Dedifferentiated amniotic fluid mesenchymal stem cell (primary cell): ENCODE results near the gene NFIC.
A peak's percentile ranks its signal among the peaks of the same experiment; 100 is the strongest.
"Not testable (repeated sequence)": the region's sequence is repeated elsewhere in the genome, so short reads cannot be mapped to it uniquely, and the experiment has no call there.

Source experiments
- DNase-seq: peaks from one replicate; pipeline ENCODE4 v3.0.0-alpha.2; 2016; ENCODE audit errors: extremely low spot score

NFIC gene

DNA sequence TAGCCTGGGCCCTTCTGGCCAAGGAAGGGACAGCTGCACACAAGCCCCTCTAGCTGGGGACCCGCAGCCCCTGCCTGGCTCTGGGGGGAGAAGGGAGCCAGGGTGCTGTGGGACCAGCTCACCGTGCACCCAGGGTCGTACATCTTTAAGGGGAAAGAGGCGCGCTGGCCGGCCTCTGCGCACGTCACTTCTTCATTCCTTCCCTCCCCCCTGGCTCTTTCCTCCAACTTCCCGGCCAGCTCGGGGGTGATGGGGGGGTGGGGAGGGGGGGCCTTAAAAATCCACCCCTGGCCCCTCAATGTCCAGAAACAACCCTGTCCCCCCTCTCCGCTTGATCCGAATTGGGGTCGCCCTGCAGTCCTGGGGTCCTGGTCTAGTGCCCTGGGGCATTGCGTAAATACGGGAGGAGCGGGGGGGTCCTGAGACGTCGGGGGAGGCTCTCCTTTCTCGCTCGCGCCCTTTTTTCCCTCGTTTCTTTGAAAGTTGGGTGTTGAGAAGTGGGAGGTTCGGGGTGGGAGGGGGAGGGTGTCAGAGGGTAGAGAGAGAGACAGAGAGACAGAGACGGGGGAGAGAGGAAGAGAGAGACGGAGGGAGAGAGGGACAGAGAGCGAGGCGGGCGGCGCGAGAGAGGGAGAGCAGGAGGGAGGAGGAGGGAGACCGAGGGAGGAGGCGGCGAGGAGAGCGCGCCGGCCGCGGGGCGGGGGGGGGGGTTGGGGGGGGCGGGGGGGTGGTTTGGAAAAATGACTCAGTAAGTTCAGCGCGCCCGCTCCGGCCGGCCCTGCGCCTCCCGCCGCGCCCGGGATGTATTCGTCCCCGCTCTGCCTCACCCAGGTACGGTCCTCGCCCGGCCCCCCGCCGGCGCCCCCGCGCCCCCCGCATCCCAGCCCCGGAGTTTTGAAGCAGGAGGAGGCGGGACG lies at the start of gene NFIC:
TSS of gene NFIC (plus strand) at position 748 of the 917 bp plus-strand sequence. CDS start at position 802, 54 bp downstream.
- DNase-seq = peak; percentile 64

DNA sequence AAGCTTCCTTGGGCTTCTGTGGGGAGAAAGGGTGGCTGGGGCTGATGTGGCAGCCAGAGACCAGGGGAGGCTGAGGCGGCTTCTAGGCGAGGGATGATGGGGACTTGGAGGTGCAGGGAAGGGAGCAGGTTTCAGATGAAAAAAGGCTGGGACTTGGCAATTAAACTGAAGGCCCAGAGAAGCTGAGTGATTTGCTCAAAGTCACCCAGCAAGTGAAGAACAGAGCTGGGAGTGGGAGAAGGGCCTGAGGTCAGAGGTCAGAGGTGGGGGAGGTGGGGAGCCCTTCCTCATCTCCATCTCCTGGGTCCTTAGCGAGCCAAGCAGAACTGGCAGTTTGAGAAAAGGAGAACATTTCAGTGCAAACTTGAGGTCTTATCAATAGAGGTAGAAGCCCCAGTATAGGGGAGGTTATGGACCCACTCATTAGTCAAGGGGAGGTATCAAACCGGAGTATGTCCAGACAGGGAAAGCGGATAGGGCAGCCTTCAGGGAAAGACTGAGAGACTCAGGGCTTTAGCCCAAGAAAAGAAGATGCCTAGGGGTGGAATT lies 49.6 kb upstream of the NFIC start:
- no peak for DNase-seq

DNA sequence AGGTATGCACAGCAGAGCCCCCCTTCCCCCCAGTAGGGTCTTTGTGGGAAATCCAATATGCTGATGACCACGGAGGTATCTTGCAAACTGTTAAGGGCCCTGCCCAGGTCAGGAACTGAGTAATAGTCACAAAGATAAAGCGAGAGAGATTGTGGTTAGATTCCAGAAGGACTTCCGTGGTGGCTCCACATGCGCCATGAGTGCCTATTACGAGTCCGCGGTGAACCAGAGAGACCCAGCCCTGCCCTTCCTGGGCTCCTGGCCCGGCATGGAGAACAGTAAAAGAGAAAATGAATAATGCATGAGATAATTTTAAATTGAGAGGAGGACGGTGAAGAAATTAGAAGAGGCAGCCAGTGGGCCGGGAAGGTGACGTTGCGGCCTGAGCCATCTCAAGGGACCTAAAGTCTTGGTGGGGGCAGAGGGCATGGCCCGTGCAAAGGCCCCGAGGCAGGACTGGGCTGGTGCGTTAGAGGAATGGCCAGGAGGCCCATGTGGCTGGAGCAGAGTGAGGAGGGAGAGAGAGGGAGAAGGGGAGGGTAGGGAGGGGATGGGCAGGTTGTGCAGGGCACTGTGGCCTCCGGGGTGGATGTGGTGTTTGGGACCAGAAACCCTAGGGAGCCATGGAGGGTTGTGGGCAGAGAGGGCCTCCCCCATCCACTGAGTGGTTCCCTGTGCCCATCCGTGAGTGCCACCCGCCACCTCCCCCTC lies 46.6 kb upstream of the NFIC start:
- no peak for DNase-seq

DNA sequence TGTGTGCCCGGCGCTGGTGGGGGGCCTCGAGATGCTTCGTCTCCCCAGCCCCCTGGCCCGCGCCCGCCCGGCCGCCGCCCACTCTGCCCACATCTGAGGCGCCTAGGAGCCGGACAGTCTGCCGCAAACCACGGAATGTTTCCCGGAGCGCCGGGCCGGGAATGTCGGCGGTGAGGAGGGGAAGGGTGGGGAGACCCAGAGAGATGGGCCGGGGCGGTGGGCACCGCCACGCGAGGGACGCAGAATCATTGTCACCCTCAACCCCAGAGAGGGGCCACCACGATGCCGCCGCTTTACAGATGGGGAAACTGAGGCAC lies 46.1 kb upstream of the NFIC start:
- no peak for DNase-seq

DNA sequence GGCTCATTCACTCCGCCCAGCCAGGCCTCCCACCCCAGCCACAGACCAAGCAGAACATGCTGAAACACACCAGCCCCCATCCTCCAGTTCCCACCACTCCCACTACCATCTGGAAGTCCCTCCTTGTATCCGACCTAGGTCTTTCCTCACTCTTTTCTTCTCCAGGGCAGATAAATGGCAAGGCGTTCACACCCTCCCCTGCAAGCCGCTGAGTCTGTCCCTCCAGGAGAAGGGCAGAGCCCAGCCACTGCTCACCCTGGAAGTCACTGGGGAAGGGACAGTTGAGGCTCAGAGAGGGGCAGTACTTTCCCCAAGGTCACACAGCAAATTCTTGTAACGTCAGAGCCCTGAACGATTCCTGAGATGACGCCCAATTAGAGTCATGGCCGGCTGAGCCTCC lies 45.5 kb upstream of the NFIC start:
- no peak for DNase-seq

DNA sequence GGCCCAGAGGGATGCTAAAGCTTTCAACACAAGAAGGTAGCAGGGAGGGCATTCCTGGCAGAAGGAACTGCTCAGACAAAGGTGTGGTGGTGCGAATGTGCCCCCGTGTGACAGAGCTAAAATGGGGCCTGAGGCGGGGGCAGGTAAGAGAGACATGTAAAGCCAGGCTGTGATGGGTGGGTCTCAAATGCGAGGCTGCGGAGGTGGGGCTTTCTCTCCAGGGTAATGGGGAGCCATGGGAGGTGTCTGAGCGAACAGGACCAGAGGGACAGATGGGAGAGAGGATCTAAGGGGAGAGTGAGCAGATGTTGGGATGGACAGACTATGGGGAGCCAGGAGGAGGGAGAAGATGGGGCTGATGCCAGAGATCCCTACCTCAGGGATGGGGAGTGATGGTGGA lies 44.7 kb upstream of the NFIC start:
- no peak for DNase-seq

DNA sequence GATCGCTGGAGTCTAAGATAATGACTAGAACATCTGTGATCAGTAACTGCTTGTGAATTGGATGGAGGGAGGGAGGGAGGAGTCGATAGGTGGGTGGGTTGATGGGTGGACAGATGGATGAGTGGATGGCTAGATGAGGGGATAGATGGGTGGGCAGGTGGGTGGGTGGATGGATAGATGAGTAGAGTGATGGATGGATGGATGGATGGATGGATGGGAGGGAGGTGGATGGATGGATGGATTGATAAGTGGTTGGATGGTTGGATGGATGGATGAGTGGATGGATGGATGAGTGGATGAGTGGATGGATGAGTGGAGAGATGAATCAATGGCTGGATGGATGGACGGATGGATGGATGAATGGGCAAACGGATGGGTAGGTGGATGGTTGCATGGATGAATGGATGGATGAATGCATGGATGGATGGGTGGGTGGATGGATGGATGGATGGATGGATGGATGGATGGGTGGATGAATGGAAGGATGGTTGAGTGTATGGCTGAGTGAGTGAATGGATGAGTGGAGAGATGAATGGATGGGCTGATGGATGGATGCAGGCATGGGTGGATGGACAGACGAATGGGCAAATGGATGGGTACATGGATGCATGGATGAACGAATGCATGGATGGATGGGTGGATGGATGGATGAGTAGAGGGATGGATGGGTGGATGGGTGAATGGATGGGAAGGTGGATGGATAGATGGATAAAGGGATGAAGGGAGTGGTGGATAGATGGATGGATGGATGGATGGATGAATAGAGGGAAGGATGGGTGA lies 44.0 kb upstream of the NFIC start:
- DNase-seq = no peak

DNA sequence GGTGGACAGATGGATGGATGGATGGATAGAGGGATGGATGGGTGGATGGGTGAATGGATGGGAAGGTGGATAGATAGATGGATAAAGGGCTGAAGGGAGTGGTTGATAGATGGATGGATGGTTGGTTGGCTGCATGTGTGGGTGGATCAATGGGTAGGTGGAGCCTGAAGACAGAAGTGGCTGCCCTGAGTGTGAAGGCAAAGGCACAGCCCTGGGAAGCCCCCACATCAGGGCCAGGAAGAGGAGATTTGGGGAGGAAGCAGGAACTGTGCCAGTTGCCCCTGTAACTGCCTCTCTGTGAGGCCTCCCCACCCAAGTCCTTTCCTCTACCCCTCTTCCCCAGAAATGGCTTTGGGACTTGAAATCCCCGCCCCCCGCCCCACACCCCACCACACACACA lies 43.4 kb upstream of the NFIC start:
- DNase-seq = no peak

DNA sequence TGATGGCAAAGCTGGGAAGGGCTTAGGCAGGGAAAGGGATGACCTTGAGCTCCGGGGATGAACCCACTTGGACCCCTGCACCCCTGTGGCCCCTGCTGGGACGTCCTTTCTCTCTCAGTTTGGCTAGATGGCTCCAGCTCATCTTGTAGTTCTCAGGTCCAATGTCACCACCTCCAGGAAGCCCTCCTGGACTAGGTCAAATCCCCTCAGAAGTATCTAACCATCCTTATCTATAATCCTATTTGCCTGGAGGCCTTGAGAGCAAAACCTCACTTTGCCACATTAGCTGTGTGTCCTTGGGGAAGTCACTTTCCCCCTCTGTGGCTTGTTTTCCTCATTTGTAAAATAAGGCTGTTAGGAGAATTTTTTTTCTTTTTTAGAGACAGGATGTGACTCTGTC lies 42.7 kb upstream of the NFIC start:
- DNase-seq = no peak

DNA sequence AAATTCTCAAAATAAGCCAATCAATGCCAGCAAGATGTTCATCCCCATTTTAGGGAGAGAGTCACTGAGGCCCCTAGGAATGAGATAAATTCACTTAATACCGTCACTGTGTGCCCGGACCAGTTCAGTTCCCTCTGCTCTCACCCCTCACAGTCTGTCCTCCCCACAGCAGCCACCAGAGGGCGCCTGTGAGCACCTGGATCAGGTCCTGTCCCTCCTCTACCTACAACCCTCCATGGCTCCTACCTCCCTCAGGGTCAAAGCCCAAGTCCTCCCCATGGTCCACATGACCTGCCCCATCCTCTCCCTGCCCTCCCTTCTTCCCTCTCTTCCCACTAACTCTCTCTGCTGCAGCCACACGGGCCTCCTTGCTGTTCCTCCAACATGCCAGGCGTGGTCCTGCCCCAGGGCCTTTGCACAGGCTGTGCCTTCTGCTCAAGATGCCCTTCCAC lies 42.0 kb upstream of the NFIC start:
- DNase-seq = no peak

DNA sequence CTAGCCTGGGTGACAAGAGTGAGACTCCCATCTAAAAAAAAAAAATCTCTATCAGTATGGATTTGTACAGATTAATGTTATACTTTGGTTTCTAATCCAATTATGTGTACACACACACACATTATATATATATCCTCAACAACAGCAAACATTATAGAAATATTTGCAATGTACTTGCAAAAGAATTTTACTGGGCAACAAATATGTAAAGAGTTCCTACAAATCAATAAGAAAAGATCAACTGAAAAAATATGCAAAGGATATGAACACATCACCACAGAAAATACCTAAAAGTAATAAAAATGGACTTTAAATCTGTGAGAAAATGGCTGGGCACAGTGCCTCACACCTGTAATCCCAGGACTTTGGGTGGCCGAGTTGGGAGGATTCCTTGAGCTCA lies 40.9 kb upstream of the NFIC start:
- DNase-seq = no peak

DNA sequence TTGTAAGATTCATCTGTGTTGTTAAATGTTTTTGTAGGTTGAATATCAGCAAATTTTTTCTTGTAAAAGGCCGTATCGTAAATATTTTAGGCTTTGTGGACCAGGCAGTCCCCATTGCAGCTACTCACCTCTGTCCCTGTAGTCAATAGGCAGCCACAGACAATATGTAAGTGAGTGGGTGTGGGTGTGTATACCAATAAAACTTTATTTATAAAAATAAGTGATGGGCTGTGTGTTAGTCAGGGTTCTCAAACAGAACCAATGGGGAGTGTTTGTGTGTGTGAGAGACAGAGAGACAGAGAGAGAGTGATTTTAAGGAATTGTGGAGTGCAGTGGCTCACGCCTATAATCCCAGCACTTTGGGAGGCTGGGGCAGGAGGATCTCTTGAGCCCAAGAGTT lies 37.6 kb upstream of the NFIC start:
- no peak for DNase-seq

DNA sequence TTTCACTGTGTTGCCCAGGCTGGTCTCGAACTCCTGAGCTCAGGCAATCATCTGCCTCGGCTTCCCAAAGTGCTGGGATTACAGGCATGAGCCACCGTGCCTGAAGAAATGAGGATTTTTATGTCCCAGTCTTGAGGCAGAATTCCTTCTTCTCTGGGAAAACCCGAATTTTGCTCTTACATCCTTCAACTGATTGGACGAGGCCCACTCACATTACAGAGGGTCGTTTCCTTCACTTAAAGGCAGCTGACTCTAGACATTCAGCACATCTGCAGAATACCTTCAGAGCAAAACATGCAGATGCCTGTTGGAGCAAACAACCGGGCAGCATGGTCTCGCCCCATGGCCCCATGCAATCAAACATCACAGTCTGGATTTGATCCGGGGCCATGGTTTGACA lies 36.3 kb upstream of the NFIC start:
- no peak for DNase-seq

DNA sequence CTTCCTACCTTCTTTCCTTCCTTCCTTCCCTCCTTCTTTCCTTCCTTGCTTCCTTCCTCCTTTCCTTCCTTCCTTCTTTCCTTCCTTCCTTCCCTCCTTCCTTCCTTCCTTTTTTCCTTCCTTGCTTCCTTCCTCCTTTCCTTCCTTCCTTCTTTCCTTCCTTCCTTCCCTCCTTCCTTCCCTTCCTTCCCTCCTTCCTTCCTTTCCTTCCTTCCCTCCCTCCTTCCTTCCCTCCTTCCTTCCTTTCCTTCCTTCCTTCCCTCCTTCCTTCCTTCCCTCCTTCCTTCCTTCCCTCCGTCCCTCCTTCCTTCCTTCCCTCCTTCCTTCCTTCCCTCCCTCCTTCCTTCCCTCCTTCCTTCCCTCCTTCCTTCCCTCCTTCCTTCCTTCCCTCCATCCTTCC lies 34.2 kb upstream of the NFIC start:
- not testable (repeated sequence) for DNase-seq

DNA sequence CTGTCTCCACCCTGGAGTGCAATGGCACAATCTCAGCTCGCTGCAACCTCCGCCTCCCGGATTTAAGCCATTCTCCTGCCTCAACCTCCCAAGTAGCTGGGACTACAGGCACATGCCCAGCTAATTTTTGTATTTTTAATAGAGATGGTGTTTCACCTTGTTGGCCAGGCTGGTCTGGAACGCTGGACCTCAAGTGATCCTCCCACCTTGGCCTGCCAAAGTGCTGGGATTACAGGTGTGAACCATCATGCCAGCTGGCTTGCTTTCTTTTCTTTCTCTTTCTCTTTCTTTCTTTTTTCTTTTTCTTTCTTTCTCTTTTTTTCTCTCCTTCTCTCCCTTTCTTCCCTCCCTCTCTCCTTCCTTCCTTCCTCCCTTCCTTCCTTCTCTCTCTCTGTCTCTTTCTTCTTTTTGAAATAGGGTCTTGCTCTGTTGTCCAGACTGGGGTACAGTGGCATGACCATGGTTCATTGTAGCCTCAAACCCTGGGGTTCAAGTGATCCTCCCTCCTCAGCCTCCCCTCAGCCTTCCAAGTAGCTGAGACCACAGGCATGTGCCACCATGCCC lies 33.3 kb upstream of the NFIC start:
- DNase-seq = no peak

DNA sequence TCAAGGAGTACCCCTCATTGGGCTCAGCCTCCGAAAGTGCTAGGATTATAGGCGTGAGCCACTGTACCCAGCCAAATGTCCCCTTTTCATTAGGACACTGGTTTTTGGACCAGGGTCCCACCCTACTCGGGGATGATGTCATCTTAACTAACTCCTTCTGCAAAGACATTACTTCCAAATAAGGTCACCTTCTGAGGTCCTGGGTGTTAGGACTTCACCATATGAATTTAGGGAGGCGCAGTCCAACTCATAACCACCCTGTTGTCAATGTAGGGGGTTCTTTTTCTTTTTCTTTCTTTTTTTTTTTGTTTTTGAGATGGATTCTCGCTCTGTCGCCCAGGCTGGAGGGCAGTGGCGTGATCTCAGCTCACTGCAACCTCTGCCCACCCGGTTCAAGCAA lies 32.7 kb upstream of the NFIC start:
- no peak for DNase-seq

DNA sequence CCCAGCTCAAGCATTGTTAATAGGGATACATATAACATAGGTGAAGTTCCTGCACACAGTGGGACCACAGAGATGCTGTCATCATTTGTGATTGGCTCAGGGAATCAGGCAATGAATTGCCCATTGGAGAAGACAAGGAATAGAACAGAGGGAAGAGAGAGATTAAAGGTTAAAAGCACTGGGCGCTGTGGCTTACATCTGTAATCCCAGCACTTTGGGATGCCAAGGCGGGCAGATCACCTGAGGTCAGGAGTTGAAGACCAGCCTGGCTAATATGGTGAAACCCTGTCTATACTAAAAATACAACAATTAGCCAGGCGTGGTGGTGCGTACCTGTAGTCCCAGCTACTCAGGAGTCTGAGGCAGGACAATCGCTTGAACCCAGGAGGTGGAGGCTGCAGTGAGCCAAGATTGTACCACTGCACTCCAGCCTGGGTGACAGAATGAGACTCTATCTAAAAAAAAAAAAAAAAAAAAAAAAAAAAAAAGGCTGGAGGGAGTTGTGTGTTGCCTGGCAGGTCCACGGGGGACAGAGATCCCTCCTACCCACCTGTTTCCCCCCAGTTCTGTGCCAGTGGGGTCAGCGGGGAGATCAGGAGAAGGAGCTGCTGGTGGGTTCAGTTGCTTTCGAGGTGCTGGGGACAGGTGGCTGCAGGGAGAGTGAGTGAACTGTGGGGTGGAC lies 31.5 kb upstream of the NFIC start:
- not testable (repeated sequence) for DNase-seq

DNA sequence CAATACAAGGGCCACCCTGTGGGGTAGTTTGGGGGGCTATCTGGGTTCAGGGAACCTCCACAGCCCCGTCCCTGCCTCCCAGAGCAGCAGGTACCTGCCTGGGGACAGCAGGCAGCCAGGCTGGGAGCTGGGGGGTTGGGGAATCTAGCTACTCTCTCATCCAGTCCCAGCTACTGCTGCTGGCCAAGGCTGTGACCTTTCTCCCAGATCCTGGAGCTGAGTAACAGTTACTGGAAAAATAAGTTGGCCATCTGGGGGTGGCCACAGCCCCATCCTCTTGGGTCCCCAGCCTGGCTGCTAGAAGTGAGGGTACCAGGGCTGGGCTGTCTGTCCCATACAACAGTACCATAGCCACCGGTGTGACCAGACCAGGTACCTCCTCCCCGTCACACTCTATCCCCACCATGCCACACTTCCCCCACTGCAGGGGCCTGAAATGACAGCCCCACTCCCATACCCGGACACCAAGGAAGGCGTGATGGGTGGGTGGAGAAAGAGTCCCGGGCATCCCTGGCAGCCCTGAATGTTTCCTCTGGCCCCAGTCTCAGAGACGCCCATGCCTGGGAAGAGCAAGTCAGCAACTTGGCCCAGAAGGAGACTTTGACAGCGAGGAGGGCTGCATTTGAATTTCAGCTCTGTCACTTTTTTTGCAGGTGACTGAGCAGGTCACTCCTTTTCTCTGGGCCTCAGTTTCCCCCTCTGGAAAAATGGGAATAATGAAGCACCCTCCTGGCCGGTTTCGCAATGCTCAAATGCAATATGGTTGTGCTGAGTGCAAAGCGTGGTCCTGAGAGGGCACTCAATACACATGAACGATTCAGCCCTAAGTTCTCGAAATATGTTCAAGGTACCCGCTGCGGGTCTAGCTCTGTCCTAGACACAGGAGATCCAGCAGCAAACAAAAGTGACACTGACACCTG lies 30.7 kb upstream of the NFIC start:
- DNase-seq = no peak

DNA sequence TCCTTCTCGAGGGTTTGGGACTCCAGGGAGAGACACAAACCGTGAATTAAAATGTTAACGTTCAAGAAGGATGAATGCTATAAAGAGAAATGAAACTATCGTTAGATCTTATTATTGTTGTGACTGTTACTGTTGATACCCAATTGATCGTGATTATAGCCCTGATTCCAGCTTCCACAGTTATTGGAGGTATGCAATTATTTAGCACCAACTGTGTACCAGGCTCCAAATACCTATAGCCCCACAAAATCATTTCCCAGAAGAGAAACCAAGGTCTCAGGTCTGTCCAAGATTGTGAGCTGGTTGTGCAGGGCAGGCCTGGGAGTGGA lies 30.1 kb upstream of the NFIC start:
- DNase-seq = no peak
